H9 (cell line): ENCODE results near the gene AKT3. TPM values are rescaled to one million over a fixed set of nuclear protein-coding genes. Genes with fewer than 3 reads are reported as not detected.
A peak's percentile ranks its signal among the peaks of the same experiment; 100 is the strongest.

Experiments
- DNase-seq: peaks from one replicate; pipeline ENCODE4 v3.0.0-alpha.2; 2017
- H2AFZ ChIP-seq: one replicate; pipeline ENCODE4 v1.6.1; 2013; ENCODE audit warnings: mild to moderate bottlenecking, low read length, control low read depth, moderate library complexity
- H2AK5ac ChIP-seq: 2 replicates; pipeline ENCODE4 v1.6.1; 2013; ENCODE audit warnings: low read length, control low read depth, mixed read lengths; ENCODE audit not compliant: insufficient read length
- H2BK120ac ChIP-seq: one replicate; pipeline ENCODE4 v1.6.1; 2013; ENCODE audit warnings: low read depth, mild to moderate bottlenecking, low read length, control low read depth, inconsistent platforms; ENCODE audit not compliant: poor library complexity, severe bottlenecking
- H2BK12ac ChIP-seq: 2 replicates; pipeline ENCODE4 v1.6.1; 2013; ENCODE audit warnings: low read length, control low read depth, mixed read lengths, low read depth; ENCODE audit not compliant: insufficient read length
- H2BK15ac ChIP-seq: 2 replicates; pipeline ENCODE4 v1.6.1; 2013; ENCODE audit warnings: low read depth, low read length, control low read depth
- H2BK20ac ChIP-seq: one replicate; pipeline ENCODE4 v1.6.1; 2013; ENCODE audit warnings: low read depth, mild to moderate bottlenecking, low read length, control low read depth, inconsistent platforms; ENCODE audit not compliant: poor library complexity, severe bottlenecking
- H2BK5ac ChIP-seq: 2 replicates; pipeline ENCODE4 v1.6.1; 2013; ENCODE audit warnings: low read length, control low read depth, mixed read lengths; ENCODE audit not compliant: insufficient read length
- H3K14ac ChIP-seq: 2 replicates; pipeline ENCODE4 v1.6.1; 2013; ENCODE audit warnings: low read length, control low read depth; ENCODE audit not compliant: insufficient read depth
- H3K18ac ChIP-seq: 2 replicates; pipeline ENCODE4 v1.6.1; 2013; ENCODE audit warnings: low read depth, mild to moderate bottlenecking, mixed read lengths, low read length, control low read depth; ENCODE audit not compliant: insufficient read length
- H3K23ac ChIP-seq: 2 replicates; pipeline ENCODE4 v1.6.1; 2013; ENCODE audit warnings: low read length, control low read depth, mixed read lengths, low read depth; ENCODE audit not compliant: insufficient read length
- H3K23me2 ChIP-seq: 2 replicates; pipeline ENCODE4 v1.6.1; 2013; ENCODE audit warnings: low read depth, mild to moderate bottlenecking, mixed read lengths, low read length, control low read depth; ENCODE audit not compliant: insufficient read length, poor library complexity, severe bottlenecking
- H3K27ac ChIP-seq: 2 replicates; pipeline ENCODE4 v1.5.1; 2013; ENCODE audit warnings: low read length, control low read depth, mixed read lengths, low read depth; ENCODE audit not compliant: insufficient read length
- H3K27me3 ChIP-seq: 2 replicates; pipeline ENCODE4 v1.6.1; 2013; ENCODE audit warnings: low read length, control low read depth, inconsistent platforms; ENCODE audit not compliant: insufficient read depth
- H3K4ac ChIP-seq: 2 replicates; pipeline ENCODE4 v1.6.1; 2013; ENCODE audit warnings: low read depth, mild to moderate bottlenecking, control low read depth, inconsistent platforms, low read length, moderate library complexity
- H3K4me1 ChIP-seq: 2 replicates; pipeline ENCODE4 v1.6.1; 2013; ENCODE audit warnings: low read length, control low read depth, inconsistent platforms; ENCODE audit not compliant: insufficient read depth
- H3K4me2 ChIP-seq: 2 replicates; pipeline ENCODE4 v1.6.1; 2013; ENCODE audit warnings: low read length, control low read depth, mixed read lengths; ENCODE audit not compliant: insufficient read length, insufficient read depth
- H3K56ac ChIP-seq: 2 replicates; pipeline ENCODE4 v1.6.1; 2013; ENCODE audit warnings: low read depth, mild to moderate bottlenecking, mixed read lengths, low read length, control low read depth; ENCODE audit not compliant: insufficient read length
- H3K79me1 ChIP-seq: 2 replicates; pipeline ENCODE4 v1.6.1; 2013; ENCODE audit warnings: low read depth, mild to moderate bottlenecking, moderate library complexity, low read length, control low read depth, inconsistent platforms; ENCODE audit not compliant: insufficient read depth, poor library complexity, severe bottlenecking
- H3K79me2 ChIP-seq: 2 replicates; pipeline ENCODE4 v1.6.1; 2013; ENCODE audit warnings: low read length, control low read depth, inconsistent platforms; ENCODE audit not compliant: insufficient read depth
- H3K9ac ChIP-seq: 2 replicates; pipeline ENCODE4 v1.6.1; 2013; ENCODE audit warnings: low read length, control low read depth, mixed read lengths; ENCODE audit not compliant: insufficient read length; ENCODE audit errors: extremely low read depth
- H3K9me3 ChIP-seq: one replicate; pipeline ENCODE4 v1.6.1; 2013; ENCODE audit warnings: low read depth, low read length, inconsistent platforms; ENCODE audit not compliant: control insufficient read depth
- H3T11ph ChIP-seq: one replicate; pipeline ENCODE4 v1.6.1; 2013; ENCODE audit warnings: mild to moderate bottlenecking, low read length, control low read depth, inconsistent platforms
- H4K20me1 ChIP-seq: one replicate; pipeline ENCODE4 v1.6.1; 2013; ENCODE audit not compliant: control insufficient read depth, insufficient read length, insufficient read depth
- H4K5ac ChIP-seq: 2 replicates; pipeline ENCODE4 v1.6.1; 2013; ENCODE audit warnings: low read depth, mild to moderate bottlenecking, mixed read lengths, low read length, control low read depth; ENCODE audit not compliant: insufficient read length
- H4K8ac ChIP-seq: replicated peaks from 2 replicates; pipeline ENCODE4 v1.6.1; 2013; ENCODE audit warnings: low read length, control low read depth, mixed read lengths, low read depth; ENCODE audit not compliant: insufficient read length
- H4K91ac ChIP-seq: 2 replicates; pipeline ENCODE4 v1.6.1; 2013; ENCODE audit warnings: low read depth, mild to moderate bottlenecking, moderate library complexity, mixed read lengths, low read length, control low read depth; ENCODE audit not compliant: insufficient read length
- H3K27ac Mint-ChIP-seq, 3 experiments: 2 replicates in 2 of 3; 3 replicates in 1 of 3; pipeline ENCODE4 v1.8.0; 2020 to 2021; ENCODE audit warnings: mixed read lengths in 3 of 3, mild to moderate bottlenecking in 1 of 3, moderate library complexity in 1 of 3
- H3K27me3 Mint-ChIP-seq: 2 replicates; pipeline ENCODE4 v1.8.0; 2021; ENCODE audit warnings: low read depth, mild to moderate bottlenecking, moderate library complexity, mixed read lengths
- H3K36me3 Mint-ChIP-seq, 3 experiments: 2 replicates in 2 of 3; 3 replicates in 1 of 3; pipeline ENCODE4 v1.8.0; 2020 to 2021; ENCODE audit warnings: low read depth in 3 of 3, mixed read lengths in 3 of 3; ENCODE audit not compliant: insufficient read depth in 1 of 3
- H3K4me1 Mint-ChIP-seq, 2 experiments: 2 replicates each; pipeline ENCODE4 v1.8.0; 2020; ENCODE audit warnings: mixed read lengths in 2 of 2
- H3K4me3 Mint-ChIP-seq, 2 experiments: 2 replicates in 1 of 2; 3 replicates in 1 of 2; pipeline ENCODE4 v1.8.0; 2020 to 2021; ENCODE audit warnings: mild to moderate bottlenecking in 2 of 2, mixed read lengths in 2 of 2, moderate library complexity in 1 of 2
- H3K9me3 Mint-ChIP-seq, 2 experiments: 2 replicates in 1 of 2; 3 replicates in 1 of 2; pipeline ENCODE4 v1.8.0; 2020; ENCODE audit warnings: mild to moderate bottlenecking in 2 of 2, mixed read lengths in 2 of 2, moderate library complexity in 1 of 2
- WGBS: extraction: QIAGEN DNeasy Blood & Tissue Kit; methylation state at CpG from one replicate; pipeline ENCODE4 v1.1.7; 2013; ENCODE audit warnings: missing lambda C conversion rate, low lambda C conversion rate, mixed read lengths; ENCODE audit not compliant: insufficient read length; ENCODE audit errors: extremely low coverage; 5-methylcytosine and 5-hydroxymethylcytosine counted together
- total RNA-seq: library from RNA; stranded (reverse); gene quantifications from 2 replicates; pipeline ENCODE4 v1.2.1, GENCODE V29; 2021
- TF ChIP-seq, protein P1 (sequence below): fragments of 200-600 bp; sonication (generic); conservative IDR thresholded peaks from 3 replicates; pipeline ENCODE4 v1.8.0; 2021; ENCODE audit warnings: antibody characterized with exemption, mild to moderate bottlenecking

Gene AKT3
- total RNA-seq, 1 experiment from 2014 or later, result 27.8 TPM

DNA sequence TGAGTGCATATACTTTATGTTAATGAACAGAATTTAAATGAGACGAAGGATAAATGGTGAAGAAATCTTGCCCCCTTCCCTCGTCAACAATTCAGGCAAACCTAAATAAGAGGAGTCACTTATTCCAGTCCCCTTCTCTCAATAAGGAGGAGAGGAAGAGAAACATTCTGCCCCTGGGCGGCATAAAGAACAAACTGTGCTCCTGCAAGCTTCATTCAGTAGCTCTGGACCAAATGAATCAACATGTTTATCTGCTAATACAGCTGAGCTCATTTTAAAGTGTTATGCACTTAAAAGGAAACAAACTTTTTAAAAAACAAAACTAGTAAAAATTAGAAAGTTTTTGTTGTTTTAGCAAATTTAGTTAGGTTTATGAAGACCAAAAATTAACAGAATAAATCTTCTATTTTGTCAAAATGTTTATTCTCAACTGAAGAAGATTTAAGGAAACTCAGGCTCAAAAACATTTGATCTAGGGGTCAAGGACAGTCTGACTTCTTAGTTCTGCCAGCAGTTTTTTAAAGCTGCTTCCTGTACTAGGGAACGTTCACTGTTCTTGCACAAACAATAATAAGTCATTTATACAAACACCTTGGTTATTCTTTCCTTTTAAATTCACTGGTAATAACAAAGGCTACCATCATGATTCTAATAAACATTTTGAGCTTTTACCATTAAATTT, 58.3 kb downstream of the AKT3 start:
- H3K9me3 Mint-ChIP-seq, result no peaks in the 10 kb centered on the region
- Histone ChIP-seq H3K56ac (no peak overlapping the region), H4K8ac (no peak overlapping the region), H3K27me3 (no peaks in the 10 kb centered on the region), H3K79me2 (no peaks in the 10 kb centered on the region), H2AFZ (no peak overlapping the region), H2BK20ac (no peak overlapping the region), H2BK12ac (no peak overlapping the region), H3K14ac (no peak overlapping the region), H3K23ac (no peak overlapping the region), H3K18ac (no peak overlapping the region), H2BK120ac (no peak overlapping the region), H3K4me2 (no peak overlapping the region), H3K9ac (no peak overlapping the region), H3K23me2 (no peaks in the 10 kb centered on the region), H4K91ac (no peak overlapping the region), H4K5ac (no peak overlapping the region), H3K27ac (no peak overlapping the region), H2AK5ac (no peak overlapping the region), H3K4ac (no peak overlapping the region), H2BK15ac (no peak overlapping the region), H4K20me1 (no peaks in the 10 kb centered on the region), H3K79me1 (no peaks in the 10 kb centered on the region), H3K4me1 (no peaks in the 10 kb centered on the region; the same call in 1 of the 2 replicates), H3K9me3 (no peaks in the 10 kb centered on the region), H3T11ph (no peak overlapping the region), H2BK5ac (no peak overlapping the region)
- peak overlapping the region in 1 of 3 experiments; percentile 8; a peak in 2 of 7 replicates for H3K27ac Mint-ChIP-seq
- no CpG with 5 or more reads among the region's 4 CpGs for WGBS
- H3K4me3 Mint-ChIP-seq, result no peak overlapping the region
- peaks cover 7 to 8% of the 10 kb centered on the region in 2 experiments for H3K4me1 Mint-ChIP-seq
- H3K27me3 Mint-ChIP-seq, result no peaks in the 10 kb centered on the region
- DNase-seq, result no peak
- TF ChIP-seq, protein P1, sequence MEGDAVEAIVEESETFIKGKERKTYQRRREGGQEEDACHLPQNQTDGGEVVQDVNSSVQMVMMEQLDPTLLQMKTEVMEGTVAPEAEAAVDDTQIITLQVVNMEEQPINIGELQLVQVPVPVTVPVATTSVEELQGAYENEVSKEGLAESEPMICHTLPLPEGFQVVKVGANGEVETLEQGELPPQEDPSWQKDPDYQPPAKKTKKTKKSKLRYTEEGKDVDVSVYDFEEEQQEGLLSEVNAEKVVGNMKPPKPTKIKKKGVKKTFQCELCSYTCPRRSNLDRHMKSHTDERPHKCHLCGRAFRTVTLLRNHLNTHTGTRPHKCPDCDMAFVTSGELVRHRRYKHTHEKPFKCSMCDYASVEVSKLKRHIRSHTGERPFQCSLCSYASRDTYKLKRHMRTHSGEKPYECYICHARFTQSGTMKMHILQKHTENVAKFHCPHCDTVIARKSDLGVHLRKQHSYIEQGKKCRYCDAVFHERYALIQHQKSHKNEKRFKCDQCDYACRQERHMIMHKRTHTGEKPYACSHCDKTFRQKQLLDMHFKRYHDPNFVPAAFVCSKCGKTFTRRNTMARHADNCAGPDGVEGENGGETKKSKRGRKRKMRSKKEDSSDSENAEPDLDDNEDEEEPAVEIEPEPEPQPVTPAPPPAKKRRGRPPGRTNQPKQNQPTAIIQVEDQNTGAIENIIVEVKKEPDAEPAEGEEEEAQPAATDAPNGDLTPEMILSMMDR, result no peak
- peaks cover 0 to 5% (median 0%) of the 10 kb centered on the region in 3 experiments; a peak in 2 of 7 replicates for H3K36me3 Mint-ChIP-seq
